C1 segment of cervical spinal cord (tissue), 14 donors: Measurements from ENCODE around the gene PDLIM7.
A peak's percentile ranks its signal among the peaks of the same experiment; 100 is the strongest.

Experiments used
- DNase-seq, 14 donors: peaks; one replicate each; lab custom pipeline; 2025; lab: John Stamatoyannopoulos, UW

Gene PDLIM7

DNA sequence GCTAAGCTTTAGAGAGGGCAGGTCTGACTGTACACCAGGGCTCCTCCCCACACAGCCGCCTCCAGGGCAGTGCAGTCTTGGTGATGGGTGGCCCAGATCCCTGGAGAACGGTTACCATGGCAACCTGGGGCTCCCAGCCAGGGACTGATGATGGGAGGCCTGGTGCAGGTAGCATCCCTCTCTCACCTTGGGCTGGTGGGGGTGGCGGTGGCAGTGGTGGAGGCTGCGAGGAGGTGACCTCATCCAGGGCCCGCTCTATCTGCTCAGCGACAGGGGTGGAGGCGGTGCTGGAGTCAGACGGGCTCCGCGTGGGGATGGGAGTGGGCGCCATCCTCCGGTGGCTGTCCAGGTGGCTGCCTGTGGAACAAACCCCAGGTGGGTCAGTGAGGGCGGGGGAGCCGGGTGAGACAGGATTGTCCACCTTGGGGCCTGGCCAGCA lies 38.5 kb downstream of the PDLIM7 start:
- DNase-seq: no peak

DNA sequence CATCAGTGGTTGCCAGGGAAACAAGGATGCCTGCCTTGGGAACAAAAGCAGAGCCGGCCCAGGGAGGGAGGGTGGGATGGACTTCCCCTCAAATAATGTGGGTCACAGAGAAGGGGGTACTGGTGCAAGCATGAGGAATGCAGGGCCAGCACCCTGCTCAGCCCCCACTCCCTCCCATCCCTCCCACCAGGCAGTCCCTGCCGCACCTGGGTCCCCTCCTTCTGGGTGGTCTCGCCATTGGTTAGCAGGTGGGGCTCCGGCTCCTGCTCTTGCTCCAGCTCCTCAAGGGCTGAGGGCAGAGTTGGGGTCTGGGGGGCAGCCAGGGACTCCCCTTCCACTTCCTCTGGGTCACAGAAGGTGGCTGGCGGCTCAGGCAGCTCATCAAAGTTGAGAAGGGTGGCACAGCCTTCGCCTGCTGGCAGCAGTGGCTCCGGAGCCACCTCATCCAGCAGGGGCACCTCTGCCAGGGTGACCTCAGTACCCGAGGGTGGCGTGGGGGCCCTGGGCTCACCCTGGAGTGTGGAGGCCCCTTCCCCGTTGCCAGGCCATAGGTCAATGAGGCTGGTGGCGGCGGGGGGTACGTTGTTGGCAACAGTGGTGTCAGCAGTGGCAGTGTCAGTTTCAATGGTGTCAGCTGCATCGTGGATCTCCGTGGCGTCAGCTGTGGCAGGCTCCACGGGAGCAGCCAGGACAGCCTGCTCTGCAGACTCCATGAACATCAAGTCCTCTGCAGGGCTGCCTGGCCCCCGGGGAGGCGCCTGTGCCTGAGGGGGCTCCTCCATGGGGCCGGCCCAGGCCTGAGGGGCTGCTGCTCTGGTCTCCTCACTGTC lies 39.3 kb downstream of the PDLIM7 start:
- peak in 1 of 14 donors; percentile 25 for DNase-seq

DNA sequence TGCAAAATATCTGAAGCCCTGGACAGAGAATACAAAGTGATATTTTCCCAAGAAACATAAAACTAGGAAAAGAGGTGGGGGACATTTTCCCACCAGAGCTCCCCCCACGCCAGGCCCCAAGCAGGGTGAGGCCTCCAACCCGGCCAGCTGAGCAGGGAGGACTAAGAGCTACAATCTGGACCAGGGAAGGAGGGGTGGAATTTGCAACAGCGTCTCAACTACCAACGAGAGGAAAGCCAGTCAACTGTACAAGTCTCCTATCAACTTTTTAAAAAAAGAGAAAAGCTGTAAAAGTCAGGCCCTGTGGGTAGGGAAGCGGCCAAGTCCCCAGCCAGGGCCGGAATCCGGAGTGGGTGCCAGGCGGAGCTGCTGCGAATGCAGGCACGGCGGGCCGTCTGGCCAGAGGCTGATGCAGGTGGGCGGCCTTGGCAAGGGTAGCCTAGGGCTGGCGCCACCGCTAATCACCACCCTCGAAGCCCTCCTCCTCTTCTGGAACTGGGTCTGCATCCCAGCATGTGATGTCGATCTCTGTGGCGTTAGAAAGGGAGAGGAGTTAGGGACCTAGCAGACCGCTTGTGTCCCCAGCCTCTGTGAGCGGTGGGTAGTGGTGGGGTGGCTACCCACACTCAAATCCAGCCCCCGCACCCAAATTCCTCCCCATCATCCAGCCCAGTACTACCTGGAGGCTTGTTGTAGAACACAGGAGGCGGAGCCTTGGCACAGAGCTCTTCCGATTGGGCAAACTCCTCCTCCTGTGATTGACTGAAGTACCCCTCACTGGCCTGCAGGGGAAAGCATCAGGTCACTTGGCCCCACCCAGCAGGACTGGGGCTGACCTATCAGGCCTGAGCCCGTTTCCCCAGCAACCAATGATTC lies 40.2 kb downstream of the PDLIM7 start:
- peak in 12 of 14 donors; percentile 33 to 98 (median 67) for DNase-seq

DNA sequence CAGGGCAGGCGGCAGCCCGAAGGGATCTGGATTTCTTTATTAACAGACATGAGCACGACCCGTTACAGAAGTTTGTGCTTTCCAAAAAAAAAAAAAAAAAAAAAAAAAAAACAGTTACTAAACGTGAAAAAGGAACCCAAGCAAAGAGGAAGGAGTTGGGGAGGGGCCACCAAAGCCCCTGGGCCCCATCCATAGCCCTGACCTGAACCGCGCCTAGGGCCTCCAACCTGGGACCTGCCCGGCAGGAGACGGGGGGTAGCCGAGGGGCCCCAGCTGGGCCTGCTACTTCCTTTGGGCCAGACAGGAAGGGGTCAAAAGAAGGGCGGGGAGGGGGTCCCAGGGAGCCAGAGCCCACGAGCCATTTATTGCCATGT lies 40.8 kb downstream of the PDLIM7 start:
- no peak for DNase-seq

DNA sequence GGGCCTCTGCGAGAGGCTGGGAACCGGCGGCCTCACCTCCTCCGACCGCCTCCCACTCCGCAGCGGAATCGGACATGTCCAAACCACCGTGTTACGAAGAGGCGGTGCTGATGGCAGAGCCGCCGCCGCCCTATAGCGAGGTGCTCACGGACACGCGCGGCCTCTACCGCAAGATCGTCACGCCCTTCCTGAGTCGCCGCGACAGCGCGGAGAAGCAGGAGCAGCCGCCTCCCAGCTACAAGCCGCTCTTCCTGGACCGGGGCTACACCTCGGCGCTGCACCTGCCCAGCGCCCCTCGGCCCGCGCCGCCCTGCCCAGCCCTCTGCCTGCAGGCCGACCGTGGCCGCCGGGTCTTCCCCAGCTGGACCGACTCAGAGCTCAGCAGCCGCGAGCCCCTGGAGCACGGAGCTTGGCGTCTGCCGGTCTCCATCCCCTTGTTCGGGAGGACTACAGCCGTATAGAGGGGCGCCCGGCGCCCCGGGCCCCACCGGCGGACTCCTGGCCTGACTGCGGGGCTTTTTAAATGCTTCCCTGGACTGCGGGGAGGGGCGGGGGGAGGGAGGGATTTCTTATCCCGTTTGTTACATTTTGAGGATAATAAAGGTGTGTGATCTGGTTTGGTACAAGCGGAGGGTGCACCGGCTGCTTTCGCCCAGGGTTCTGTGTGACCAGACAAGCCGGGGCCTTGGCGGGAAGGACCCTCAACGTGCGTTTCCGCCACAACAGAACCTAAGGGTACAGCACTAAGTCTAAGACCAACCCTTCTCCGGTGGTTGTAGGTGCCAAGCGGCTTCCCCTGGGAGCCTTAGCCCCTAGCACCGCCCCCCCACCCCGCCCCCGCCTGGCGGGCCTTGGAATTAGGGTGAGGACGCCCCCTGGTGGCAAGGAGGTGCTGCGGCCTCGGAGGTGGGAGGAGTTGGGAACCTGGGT lies 41.5 kb downstream of the PDLIM7 start:
- DNase-seq: peak; percentile 18 to 87 (median 68)

DNA sequence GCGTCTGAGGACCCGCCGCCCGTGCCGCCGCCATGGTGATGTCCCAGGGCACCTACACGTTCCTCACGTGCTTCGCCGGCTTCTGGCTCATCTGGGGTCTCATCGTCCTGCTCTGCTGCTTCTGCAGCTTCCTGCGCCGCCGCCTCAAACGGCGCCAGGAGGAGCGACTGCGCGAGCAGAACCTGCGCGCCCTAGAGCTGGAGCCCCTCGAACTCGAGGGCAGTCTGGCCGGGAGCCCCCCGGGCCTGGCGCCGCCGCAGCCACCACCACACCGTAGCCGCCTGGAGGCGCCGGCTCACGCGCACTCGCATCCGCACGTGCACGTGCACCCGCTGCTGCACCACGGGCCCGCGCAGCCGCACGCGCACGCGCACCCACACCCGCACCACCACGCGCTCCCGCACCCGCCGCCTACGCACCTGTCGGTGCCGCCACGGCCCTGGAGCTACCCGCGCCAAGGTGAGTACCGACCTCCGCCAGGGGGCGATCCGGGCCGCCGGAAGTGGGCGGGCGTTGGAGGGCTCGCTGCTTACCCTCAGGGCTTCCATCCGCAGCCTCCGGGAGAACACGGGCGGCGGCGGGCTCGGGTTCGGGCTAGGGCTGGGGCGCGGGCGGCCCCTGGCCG lies 42.3 kb downstream of the PDLIM7 start:
- DNase-seq: peak in 8 of 14 donors; percentile 24 to 83 (median 46)

DNA sequence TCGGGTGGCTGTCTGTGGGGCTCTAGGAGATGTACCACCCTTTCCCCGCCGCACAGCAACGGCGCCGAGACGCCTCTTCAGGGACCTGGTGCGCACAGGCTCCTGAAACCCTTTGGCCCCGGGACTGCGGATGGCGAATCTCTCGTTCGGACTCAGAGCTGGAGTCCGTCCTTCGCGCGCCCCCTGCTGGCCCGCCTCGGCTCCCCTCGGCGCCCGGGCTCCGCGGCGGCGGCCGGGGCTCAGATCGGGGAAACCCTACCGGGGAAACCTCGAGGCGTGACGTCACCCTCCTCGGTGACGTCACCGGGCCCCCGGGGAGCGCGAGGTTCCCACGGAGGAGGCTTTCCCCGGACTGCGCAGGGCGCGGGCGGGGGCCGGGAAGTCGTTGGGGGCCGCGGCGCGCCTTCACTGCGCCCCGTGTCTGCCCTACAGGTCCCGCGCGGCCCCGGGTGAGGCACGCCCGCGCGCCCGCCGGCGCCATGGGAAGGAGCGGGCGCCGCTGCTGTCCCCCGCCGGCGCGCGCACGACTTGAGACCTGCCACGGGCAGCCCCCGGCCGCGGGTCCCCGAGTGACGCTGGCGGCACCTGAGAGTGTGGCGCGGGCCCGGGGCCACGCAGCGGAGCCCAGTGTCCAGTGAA lies 42.9 kb downstream of the PDLIM7 start:
- peak; percentile 20 to 88 (median 76) for DNase-seq

DNA sequence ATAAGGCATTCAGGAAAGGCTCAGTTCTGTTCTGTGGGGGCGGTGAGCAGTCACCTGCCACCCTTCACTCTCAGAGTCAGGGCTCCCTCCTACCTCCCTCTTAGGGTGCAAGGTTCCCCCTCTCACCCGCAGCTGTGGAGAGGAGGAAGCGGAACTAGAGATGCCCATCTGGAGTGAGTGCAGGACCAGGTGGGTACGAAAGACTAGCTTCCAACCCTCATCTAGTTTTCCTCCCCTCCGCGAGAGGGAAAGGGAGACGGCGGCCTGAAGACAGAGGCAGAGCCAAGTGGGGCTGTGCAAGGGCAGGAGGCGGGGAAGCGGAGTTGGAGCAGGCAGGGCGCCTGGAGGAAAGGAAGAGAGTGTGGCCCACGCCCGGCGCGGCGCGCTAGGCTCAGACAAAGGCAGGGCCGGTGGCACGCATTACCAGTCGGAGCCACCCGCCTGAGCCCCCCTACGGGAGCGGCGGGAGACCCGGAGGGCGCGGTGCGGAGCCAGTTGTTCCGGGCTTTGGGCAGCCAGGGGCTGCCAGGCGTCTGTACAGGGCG lies 43.5 kb downstream of the PDLIM7 start:
- DNase-seq: peak in 6 of 14 donors; percentile 36 to 63 (median 54)

DNA sequence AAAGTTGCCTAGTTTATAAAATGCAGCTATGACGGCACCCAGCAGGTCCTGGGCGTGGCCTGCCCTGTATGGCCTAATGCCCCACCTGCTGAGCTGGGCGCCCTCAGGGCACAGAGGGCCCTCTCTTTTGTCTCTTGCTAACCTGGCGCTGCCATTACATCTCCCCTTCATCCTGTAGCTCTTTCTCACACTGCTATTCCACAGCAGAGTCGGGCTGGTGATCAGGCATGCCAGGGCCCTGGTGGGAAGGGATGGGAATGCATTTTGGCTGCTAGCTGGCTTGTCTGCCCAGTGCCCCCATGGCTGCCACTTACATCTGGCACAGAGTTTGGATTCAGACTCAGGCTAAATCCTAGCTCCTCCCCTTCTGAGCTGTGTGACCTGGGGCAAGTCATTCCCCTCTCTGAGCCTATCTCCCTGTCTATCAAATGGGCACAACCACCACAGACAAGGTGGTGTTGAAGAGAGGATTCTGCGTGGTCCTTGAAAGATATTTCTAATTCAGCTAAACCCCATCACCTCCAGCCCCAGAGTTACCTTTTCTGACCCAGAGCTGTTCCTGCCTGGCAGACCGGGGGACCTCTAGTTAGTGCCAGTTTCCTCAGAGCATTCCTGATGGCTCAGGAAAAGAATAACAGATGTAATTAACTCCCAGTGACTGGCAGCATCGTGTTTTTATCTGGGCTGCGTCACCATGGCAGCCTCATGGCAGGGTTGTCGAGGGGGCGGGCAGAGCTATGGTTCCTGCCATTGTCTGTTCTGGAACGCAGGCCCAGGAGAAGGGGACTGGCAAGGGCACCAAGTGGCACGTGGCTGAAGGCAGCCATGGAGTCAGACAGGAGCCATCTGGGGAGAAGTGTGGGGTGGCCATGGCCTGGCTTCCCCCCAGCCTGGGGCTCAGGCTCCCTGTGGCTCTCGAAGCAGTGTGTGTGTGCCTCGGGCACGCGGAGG lies 44.4 kb downstream of the PDLIM7 start:
- peak in 5 of 14 donors; percentile 23 to 44 (median 34) for DNase-seq

DNA sequence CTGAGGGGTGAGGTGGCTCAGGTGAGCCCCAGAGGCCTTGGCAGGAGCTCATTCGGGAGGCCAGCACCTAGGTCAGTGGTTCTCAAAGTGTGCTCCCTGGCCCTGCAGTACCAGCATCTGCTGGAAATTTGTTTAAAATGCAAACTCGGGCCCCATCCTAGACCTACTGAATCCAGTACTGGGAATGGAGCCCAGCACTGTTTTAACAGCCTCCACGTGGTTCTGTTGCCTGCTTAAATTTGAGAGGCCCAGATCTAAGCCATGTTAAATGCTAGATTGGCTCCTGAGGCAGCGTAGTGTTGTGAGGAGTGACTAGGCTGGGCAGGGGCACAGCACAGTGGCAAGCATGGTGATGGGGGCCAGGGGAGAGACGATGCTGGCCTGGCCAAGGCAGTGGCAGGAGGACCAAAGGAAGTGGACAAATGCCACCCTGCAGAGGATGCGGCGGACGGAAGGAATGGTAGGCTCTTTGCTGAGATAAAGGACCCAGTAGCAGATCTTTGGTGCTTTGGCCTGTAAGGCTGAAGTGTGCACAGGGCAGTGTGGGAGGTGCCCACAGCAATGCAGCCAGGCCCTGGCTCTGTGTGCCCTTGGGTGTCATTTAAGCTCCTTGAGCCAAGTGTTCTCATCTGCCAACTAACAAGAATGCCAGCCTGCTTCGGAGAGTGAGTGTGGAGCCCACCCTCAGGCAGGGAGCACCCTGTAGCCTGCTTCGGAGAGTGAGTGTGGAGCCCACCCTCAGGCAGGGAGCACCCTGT lies 46.6 kb downstream of the PDLIM7 start:
- peak in 1 of 14 donors; percentile 13 for DNase-seq

DNA sequence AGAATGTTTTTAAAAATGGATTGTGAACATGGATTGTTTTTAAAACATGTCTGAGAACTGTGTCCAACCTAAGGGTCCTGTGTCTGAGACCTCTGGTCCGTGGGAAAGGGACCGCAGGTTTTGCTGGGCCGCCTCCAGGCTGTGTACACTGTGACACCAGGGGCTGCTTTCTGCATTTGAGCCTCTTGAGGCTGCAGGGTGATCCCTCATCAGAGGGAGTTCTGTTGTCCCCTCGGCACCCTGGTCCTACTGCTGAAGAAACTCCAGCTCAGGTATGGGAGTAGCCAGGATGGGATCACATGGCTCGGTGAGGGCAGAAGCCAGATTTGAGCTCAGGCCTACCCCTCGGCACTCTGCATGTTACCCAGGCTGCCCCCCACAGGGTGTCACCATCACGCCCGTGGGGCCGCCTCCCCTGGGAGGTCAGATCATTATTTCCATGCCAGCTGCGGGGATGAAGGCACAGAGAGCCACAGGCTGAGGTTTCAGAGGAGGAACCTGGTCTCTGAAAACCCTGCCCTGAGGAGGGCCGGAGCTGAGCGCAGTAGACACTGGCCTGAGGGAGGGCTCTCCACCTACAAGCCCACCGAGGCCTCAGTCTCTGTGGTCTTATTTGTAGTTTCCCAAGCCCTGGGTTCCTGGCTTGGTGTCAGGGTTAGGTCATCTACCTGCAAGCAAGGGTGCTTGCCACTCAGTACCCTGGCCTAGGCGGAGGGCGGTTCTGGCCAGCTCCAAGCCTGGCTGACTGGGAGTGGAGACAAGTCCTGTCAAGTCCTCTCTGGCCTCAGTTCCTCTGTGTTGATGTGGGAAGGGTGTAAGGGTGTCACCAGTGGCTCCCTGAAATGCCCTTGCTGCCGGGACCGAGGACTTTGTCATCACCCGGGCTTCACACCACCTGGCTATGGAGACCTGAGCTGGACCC lies 48.0 kb downstream of the PDLIM7 start:
- DNase-seq: no peak

DNA sequence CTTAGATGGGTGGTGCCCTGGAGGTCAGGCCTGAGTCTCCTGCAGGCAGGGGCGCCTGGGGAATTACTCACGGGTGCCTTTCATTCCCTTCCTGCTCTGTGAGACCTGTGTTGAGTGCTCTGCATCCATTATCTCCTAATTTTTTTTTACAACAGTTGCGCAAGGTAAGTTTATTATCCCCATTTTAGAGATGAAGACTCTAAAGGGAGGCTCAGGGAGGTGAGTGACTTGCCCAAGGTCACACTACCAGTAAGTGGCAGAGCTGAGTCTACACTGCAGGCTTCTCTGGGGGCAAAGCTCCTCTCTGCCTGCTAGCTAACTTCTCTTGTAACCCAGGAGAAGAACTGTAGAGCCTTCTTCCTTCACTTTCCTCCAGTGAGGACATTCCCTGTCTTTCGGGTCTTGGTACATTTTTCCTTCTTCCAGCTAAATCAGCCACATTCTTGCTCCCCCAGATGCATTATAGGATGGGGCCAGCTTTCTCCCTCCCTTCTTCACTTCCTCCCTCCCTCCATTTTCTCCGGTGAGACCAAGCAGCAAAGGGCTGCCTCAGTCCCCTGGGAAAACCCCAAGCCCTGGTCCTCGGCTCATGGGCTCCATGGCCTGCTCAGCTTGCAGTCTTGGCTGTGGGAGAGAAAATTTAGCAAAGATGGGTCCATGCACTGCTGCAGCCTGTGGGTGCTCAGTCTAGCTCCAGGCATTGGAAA lies 49.0 kb downstream of the PDLIM7 start:
- DNase-seq: no peak

DNA sequence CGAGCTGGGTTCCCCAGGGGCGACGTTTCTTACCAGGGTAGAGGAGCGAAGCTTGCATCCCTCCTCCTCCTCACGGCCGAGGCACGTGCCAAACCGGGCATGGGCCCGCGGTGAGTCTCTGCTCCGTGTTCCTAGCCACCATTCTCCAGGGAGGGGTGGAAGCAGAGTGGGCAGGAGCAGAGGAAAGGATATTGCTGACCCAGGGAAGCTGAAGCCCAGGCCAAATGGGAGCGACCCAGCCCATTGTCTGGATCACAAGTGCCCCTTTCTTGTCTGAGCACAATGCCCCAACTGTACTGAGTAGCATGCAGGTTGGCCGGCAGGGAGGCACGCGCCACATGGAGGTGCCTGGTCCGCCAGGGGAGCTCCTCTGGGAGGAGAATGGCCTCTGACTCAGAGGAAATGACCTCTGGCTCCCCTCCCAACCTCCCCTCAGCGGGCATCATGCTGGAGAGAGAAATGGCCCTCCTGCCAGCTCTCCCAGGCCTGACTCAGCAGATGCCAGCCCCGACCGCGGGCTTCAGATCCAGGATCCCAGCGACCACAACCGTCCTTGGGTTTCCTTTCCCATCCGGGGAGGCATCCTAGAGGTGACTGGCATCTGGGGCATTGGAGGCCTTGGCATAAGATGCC lies 49.7 kb downstream of the PDLIM7 start:
- peak in 12 of 14 donors; percentile 50 to 95 (median 83) for DNase-seq

DNA sequence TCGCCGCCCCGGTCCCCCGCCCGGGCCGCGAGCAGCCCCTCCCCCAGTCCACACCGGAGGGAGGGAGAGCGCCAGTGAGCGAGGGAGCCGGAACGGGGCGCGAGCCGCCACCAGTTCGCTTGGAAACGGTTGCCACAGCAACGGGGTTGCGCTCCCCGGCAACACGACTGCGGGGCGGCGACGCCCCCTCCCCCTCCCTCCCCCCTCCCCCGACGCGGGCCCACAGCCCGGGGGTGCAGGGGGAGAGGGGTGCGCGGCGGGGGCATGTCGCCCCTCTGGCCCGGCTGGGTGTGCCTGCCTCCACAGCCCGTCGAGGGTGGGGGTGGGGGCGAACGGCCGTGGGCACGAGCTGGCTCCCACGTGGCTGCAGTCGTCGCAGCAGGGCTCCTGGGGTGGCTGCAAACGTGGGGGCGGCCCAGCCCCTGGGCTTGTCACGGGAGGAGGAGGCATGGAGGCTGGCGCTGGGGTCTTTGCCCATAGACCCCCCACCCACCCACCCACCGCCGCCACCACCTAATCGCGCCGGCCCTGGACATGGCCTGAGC lies 50.3 kb downstream of the PDLIM7 start:
- peak in 12 of 14 donors; percentile 42 to 83 (median 68) for DNase-seq
